GM23338 (cell line): ENCODE data around the gene NOTCH3. TPM values are rescaled to one million over a fixed set of nuclear protein-coding genes. Genes with fewer than 3 reads are reported as not detected.

ENCODE experiments used
- ATAC-seq: fragments of 200-7000 bp; cut with Tn5 transposase; 3 replicates; pipeline ENCODE4 v1.9.1; 2020
- DNase-seq: peaks from one replicate; pipeline ENCODE4 v3.0.0-alpha.2; 2015; ENCODE audit warnings: low spot score
- H2AFZ ChIP-seq: fragments of 200-600 bp; sonication (generic); 2 replicates; pipeline ENCODE4 v1.8.0; 2016; ENCODE audit warnings: antibody characterized with exemption, mild to moderate bottlenecking, moderate library complexity
- H3F3A ChIP-seq: fragments of 200-600 bp; sonication (generic); replicated peaks from 2 replicates; pipeline ENCODE4 v1.8.0; 2017; ENCODE audit warnings: antibody characterized with exemption, mixed run types, low read depth
- H3K27ac ChIP-seq: fragments of 200-600 bp; sonication (generic); 2 replicates; pipeline ENCODE4 v1.6.1; 2016; ENCODE audit warnings: low read depth
- H3K27me3 ChIP-seq: fragments of 200-600 bp; sonication (generic); 2 replicates; pipeline ENCODE4 v1.8.0; 2016; ENCODE audit warnings: mild to moderate bottlenecking, mixed run types, moderate library complexity; ENCODE audit not compliant: insufficient read depth
- H3K36me3 ChIP-seq: fragments of 200-600 bp; sonication (generic); 2 replicates; pipeline ENCODE4 v1.8.0; 2016; ENCODE audit warnings: mild to moderate bottlenecking; ENCODE audit not compliant: insufficient read depth
- H3K4me1 ChIP-seq: fragments of 200-600 bp; sonication (generic); 2 replicates; pipeline ENCODE4 v1.8.0; 2016; ENCODE audit warnings: mild to moderate bottlenecking, moderate library complexity; ENCODE audit not compliant: insufficient read depth
- H3K4me2 ChIP-seq: fragments of 200-600 bp; sonication (generic); 2 replicates; pipeline ENCODE4 v1.7.1; 2017; ENCODE audit warnings: mixed run types
- H3K4me3 ChIP-seq: fragments of 200-600 bp; sonication (generic); 2 replicates; pipeline ENCODE4 v1.6.1; 2016; ENCODE audit warnings: mixed run types
- H3K79me2 ChIP-seq: fragments of 200-600 bp; sonication (generic); replicated peaks from 2 replicates; pipeline ENCODE4 v1.8.0; 2017; ENCODE audit warnings: mild to moderate bottlenecking; ENCODE audit not compliant: insufficient read depth
- H3K9me2 ChIP-seq: fragments of 200-600 bp; sonication (generic); 2 replicates; pipeline ENCODE4 v1.8.0; 2017; ENCODE audit not compliant: insufficient read depth
- H4K20me1 ChIP-seq: fragments of 200-600 bp; sonication (generic); replicated peaks from 2 replicates; pipeline ENCODE4 v1.8.0; 2017; ENCODE audit warnings: mild to moderate bottlenecking; ENCODE audit not compliant: insufficient read depth
- H3K27ac Mint-ChIP-seq: 2 replicates; pipeline ENCODE4 v1.8.0; 2020; ENCODE audit warnings: inconsistent platforms, mild to moderate bottlenecking, moderate library complexity, mixed read lengths
- H3K27me3 Mint-ChIP-seq: 3 replicates; pipeline ENCODE4 v1.8.0; 2022; ENCODE audit warnings: low read depth, mild to moderate bottlenecking, moderate library complexity, mixed read lengths, inconsistent platforms; ENCODE audit not compliant: insufficient read depth, poor library complexity
- H3K36me3 Mint-ChIP-seq: 3 replicates; pipeline ENCODE4 v1.8.0; 2021; ENCODE audit warnings: low read depth, mild to moderate bottlenecking, inconsistent platforms, moderate library complexity, mixed read lengths
- H3K4me1 Mint-ChIP-seq: 3 replicates; pipeline ENCODE4 v1.8.0; 2020; ENCODE audit warnings: mild to moderate bottlenecking, inconsistent platforms, mixed read lengths
- H3K4me3 Mint-ChIP-seq: 3 replicates; pipeline ENCODE4 v1.8.0; 2021; ENCODE audit warnings: moderate library complexity, mild to moderate bottlenecking, inconsistent platforms, mixed read lengths
- H3K9me3 Mint-ChIP-seq: 3 replicates; pipeline ENCODE4 v1.8.0; 2020; ENCODE audit warnings: moderate library complexity, mild to moderate bottlenecking, inconsistent platforms, mixed read lengths
- EZH2 ChIP-seq: fragments of 200-600 bp; sonication (generic); IDR thresholded peaks from one replicate; pipeline ENCODE4 v1.8.0; 2017; ENCODE audit warnings: antibody characterized with exemption, mild to moderate bottlenecking, low read depth; ENCODE audit not compliant: unreplicated experiment
- JUNB ChIP-seq: IDR thresholded peaks from one replicate; pipeline ENCODE4 v1.6.1; 2016; ENCODE audit warnings: antibody characterized with exemption; ENCODE audit not compliant: unreplicated experiment
- NANOG ChIP-seq: IDR thresholded peaks from 2 replicates; pipeline ENCODE4 v1.6.1; 2016; ENCODE audit warnings: antibody characterized with exemption, borderline replicate concordance
- POLR2AphosphoS5 ChIP-seq: IDR thresholded peaks from 2 replicates; pipeline ENCODE4 v1.6.1; 2016; ENCODE audit warnings: antibody characterized with exemption, low read depth
- STAT1 ChIP-seq: IDR thresholded peaks from one replicate; pipeline ENCODE4 v1.6.1; 2016; ENCODE audit warnings: antibody characterized with exemption; ENCODE audit not compliant: unreplicated experiment
- ZNF114 ChIP-seq: fragments of 250-450 bp; sonication (Bioruptor Pico); IDR thresholded peaks from 2 replicates; pipeline ENCODE4 v1.5.0; 2020; ENCODE audit warnings: mild to moderate bottlenecking, moderate library complexity
- ZNF331 ChIP-seq: fragments of 250-450 bp; sonication (Bioruptor Pico); IDR thresholded peaks from 2 replicates; pipeline ENCODE4 v1.5.0; 2020; ENCODE audit warnings: low read depth, mild to moderate bottlenecking, moderate library complexity
- polyA plus RNA-seq: library from polyadenylated mRNA; unstranded; fragments of >200 nt; fragmentation: Nextera tagmentation; extraction: Ambion mirVana; gene quantifications from 2 replicates; pipeline ENCODE4 v1.2.1, GENCODE V29; 2016
- total RNA-seq: library from RNA; depleted of rRNA; stranded (reverse); fragments of >200 nt; shearing (Covaris generic); gene quantifications from 2 replicates; pipeline ENCODE4 v1.2.3, GENCODE V29; 2014
- TF ChIP-seq, protein P1 (sequence below): fragments of 250-450 bp; sonication (Bioruptor Pico); IDR thresholded peaks from 2 replicates; pipeline ENCODE4 v1.5.0; 2020; ENCODE audit warnings: mild to moderate bottlenecking, moderate library complexity
- TF ChIP-seq, protein P2 (sequence below): IDR thresholded peaks from 2 replicates; pipeline ENCODE4 v1.6.1; 2016; ENCODE audit warnings: antibody characterized with exemption

The NOTCH3 gene
- total and polyA plus RNA-seq, 2 experiments from 2014 or later = 24.3 to 172 TPM

- Mint-ChIP-seq H3K27ac (no peak overlapping the region), H3K9me3 (0 out of 3 replicates have a peak, but pooled peaks cover 3% of the 10 kb centered on the region), H3K4me3 (no peak overlapping the region), H3K36me3 (peaks cover 60% of the 10 kb centered on the region), H3K4me1 (peaks cover 19% of the 10 kb centered on the region), H3K27me3 (peaks cover 25% of the 10 kb centered on the region)
- H3K9me2 ChIP-seq = no peaks in the 10 kb centered on the region
- H3K27me3 ChIP-seq = no peaks in the 10 kb centered on the region
- H3K27ac ChIP-seq = no peak overlapping the region
- ATAC-seq (no peak), DNase-seq (no peak)
- no peak overlapping the region for H3K4me3 ChIP-seq
- H3K4me2 ChIP-seq = no peak overlapping the region
- TF ChIP-seq STAT1 (no peak), ZNF331 (CRISPR knock-in tag) (no peak), NANOG (no peak), POLR2AphosphoS5 (no peak), EZH2 (no peak), JUNB (no peak), ZNF114 (no peak)
- TF ChIP-seq, protein P1, sequence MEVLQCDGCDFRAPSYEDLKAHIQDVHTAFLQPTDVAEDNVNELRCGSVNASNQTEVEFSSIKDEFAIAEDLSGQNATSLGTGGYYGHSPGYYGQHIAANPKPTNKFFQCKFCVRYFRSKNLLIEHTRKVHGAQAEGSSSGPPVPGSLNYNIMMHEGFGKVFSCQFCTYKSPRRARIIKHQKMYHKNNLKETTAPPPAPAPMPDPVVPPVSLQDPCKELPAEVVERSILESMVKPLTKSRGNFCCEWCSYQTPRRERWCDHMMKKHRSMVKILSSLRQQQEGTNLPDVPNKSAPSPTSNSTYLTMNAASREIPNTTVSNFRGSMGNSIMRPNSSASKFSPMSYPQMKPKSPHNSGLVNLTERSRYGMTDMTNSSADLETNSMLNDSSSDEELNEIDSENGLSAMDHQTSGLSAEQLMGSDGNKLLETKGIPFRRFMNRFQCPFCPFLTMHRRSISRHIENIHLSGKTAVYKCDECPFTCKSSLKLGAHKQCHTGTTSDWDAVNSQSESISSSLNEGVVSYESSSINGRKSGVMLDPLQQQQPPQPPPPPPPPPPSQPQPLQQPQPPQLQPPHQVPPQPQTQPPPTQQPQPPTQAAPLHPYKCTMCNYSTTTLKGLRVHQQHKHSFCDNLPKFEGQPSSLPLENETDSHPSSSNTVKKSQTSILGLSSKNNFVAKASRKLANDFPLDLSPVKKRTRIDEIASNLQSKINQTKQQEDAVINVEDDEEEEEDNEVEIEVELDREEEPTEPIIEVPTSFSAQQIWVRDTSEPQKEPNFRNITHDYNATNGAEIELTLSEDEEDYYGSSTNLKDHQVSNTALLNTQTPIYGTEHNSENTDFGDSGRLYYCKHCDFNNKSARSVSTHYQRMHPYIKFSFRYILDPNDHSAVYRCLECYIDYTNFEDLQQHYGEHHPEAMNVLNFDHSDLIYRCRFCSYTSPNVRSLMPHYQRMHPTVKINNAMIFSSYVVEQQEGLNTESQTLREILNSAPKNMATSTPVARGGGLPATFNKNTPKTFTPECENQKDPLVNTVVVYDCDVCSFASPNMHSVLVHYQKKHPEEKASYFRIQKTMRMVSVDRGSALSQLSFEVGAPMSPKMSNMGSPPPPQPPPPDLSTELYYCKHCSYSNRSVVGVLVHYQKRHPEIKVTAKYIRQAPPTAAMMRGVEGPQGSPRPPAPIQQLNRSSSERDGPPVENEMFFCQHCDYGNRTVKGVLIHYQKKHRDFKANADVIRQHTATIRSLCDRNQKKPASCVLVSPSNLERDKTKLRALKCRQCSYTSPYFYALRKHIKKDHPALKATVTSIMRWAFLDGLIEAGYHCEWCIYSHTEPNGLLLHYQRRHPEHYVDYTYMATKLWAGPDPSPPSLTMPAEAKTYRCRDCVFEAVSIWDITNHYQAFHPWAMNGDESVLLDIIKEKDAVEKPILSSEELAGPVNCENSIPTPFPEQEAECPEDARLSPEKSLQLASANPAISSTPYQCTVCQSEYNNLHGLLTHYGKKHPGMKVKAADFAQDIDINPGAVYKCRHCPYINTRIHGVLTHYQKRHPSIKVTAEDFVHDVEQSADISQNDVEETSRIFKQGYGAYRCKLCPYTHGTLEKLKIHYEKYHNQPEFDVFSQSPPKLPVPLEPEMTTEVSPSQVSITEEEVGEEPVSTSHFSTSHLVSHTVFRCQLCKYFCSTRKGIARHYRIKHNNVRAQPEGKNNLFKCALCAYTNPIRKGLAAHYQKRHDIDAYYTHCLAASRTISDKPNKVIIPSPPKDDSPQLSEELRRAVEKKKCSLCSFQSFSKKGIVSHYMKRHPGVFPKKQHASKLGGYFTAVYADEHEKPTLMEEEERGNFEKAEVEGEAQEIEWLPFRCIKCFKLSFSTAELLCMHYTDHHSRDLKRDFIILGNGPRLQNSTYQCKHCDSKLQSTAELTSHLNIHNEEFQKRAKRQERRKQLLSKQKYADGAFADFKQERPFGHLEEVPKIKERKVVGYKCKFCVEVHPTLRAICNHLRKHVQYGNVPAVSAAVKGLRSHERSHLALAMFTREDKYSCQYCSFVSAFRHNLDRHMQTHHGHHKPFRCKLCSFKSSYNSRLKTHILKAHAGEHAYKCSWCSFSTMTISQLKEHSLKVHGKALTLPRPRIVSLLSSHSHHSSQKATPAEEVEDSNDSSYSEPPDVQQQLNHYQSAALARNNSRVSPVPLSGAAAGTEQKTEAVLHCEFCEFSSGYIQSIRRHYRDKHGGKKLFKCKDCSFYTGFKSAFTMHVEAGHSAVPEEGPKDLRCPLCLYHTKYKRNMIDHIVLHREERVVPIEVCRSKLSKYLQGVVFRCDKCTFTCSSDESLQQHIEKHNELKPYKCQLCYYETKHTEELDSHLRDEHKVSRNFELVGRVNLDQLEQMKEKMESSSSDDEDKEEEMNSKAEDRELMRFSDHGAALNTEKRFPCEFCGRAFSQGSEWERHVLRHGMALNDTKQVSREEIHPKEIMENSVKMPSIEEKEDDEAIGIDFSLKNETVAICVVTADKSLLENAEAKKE (CRISPR knock-in tag) = no peak
- TF ChIP-seq, protein P2, sequence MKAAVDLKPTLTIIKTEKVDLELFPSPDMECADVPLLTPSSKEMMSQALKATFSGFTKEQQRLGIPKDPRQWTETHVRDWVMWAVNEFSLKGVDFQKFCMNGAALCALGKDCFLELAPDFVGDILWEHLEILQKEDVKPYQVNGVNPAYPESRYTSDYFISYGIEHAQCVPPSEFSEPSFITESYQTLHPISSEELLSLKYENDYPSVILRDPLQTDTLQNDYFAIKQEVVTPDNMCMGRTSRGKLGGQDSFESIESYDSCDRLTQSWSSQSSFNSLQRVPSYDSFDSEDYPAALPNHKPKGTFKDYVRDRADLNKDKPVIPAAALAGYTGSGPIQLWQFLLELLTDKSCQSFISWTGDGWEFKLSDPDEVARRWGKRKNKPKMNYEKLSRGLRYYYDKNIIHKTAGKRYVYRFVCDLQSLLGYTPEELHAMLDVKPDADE = no peak
- H3K36me3 ChIP-seq = peaks cover 8% of the 10 kb centered on the region; the same call in 1 of the 2 replicates
- peaks cover 41% of the 10 kb centered on the region for H4K20me1 ChIP-seq
- H3K4me1 ChIP-seq = peaks cover 6% of the 10 kb centered on the region
- no peak overlapping the region for H2AFZ ChIP-seq
- peaks cover 21% of the 10 kb centered on the region for H3K79me2 ChIP-seq
- peaks cover 10% of the 10 kb centered on the region for H3F3A ChIP-seq
These were observed 47.3 kb upstream of the NOTCH3 start for GRCh38 chr19:15248106-15248505.
